GM12873 (cell line): ENCODE results near the gene RASGRP1.

Experiments
- CTCF ChIP-seq: IDR thresholded peaks from 2 replicates; pipeline ENCODE4 v1.5.1; 2012; ENCODE audit warnings: low read depth, mild to moderate bottlenecking, moderate library complexity, low read length, control low read depth; ENCODE audit not compliant: insufficient read depth; ENCODE audit errors: missing control alignments

The RASGRP1 gene

GRCh38 chr15:38555686-38556334 is 8.8 kb downstream of the RASGRP1 start:
- no peak for TF ChIP-seq CTCF

GRCh38 chr15:38554354-38554753 is 10.3 kb downstream of the RASGRP1 start:
- no peak for TF ChIP-seq CTCF

GRCh38 chr15:38553071-38553470 is 11.5 kb downstream of the RASGRP1 start:
- TF ChIP-seq CTCF, result no peak

- TF ChIP-seq CTCF, result no peak
Observed at GRCh38 chr15:38551720-38552648, 12.6 kb downstream of the RASGRP1 start.

- TF ChIP-seq CTCF, result no peak
Observed at GRCh38 chr15:38549222-38549621, 15.4 kb downstream of the RASGRP1 start.

- no peak for TF ChIP-seq CTCF
Observed at GRCh38 chr15:38547255-38547997, 17.2 kb downstream of the RASGRP1 start.

- no peak for TF ChIP-seq CTCF
Observed at GRCh38 chr15:38545179-38545578, 19.4 kb downstream of the RASGRP1 start.
